ENCODE data around the gene STN1.
A peak's percentile ranks its signal among the peaks of the same experiment; 100 is the strongest.

STN1 gene, protein sequence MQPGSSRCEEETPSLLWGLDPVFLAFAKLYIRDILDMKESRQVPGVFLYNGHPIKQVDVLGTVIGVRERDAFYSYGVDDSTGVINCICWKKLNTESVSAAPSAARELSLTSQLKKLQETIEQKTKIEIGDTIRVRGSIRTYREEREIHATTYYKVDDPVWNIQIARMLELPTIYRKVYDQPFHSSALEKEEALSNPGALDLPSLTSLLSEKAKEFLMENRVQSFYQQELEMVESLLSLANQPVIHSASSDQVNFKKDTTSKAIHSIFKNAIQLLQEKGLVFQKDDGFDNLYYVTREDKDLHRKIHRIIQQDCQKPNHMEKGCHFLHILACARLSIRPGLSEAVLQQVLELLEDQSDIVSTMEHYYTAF

DNA sequence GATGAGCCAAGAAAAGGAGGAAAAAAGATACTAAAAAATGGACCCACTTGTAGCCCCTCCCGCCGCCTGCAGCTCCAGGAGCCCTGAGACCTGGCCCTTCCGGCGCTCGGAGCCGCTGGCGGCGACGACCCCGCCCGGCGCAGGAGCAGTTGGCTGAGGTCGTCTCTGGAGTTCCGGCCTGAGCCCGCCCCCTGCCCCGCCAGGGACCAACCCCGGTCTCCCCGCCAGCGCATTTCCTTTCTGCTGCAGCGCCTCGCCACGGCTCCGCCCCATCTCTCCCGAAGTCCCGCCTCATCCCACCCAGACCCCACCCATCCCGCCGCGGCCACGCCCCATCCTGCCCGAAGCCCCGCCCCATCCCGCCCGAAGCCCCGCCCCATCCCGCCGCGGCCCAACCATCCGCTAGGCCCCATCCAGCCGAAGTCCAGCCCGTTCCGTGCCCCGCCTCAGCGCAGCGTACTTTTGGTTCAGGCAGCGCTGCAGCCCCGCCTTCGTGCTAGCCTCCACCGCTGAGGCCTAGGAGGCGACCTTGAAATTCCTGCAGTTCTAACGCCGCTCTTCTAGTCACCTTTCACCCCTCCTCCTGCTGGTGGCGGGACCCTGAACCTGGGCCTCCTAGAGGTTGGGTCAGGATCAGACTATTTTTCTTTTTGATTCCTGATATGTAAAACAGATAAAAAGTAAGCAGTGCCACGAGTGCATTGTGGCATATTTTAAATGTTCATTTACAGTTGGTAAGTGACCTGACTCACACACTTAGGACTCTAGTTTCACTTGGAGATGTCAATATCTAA lies at the start of gene STN1:
STN1 (minus strand) TSS at position 132 of the 794 bp plus-strand sequence. CDS start 590 bp downstream, outside the sequence.
- Mint-ChIP-seq H3K4me3 (peak within 1 kb of the TSS; percentile 84), H3K27ac (peak within 1 kb of the TSS; percentile 90), H3K27me3 (no peaks in the 10 kb centered on the region), H3K9me3 (peaks cover 7% of the 10 kb centered on the region), H3K4me1 (peaks cover 43% of the 10 kb centered on the region), H3K36me3 (peaks cover 33% of the 10 kb centered on the region)
- CTCF ChIA-PET, result interaction anchor here (1.1 to 2.4 kb wide), 3 partner anchors 17 to 32 kb away, joined by 3 to 12 read pairs (median 3); no protein-coding TSS in a partner anchor
- peak; percentile 97 for DNase-seq

DNA sequence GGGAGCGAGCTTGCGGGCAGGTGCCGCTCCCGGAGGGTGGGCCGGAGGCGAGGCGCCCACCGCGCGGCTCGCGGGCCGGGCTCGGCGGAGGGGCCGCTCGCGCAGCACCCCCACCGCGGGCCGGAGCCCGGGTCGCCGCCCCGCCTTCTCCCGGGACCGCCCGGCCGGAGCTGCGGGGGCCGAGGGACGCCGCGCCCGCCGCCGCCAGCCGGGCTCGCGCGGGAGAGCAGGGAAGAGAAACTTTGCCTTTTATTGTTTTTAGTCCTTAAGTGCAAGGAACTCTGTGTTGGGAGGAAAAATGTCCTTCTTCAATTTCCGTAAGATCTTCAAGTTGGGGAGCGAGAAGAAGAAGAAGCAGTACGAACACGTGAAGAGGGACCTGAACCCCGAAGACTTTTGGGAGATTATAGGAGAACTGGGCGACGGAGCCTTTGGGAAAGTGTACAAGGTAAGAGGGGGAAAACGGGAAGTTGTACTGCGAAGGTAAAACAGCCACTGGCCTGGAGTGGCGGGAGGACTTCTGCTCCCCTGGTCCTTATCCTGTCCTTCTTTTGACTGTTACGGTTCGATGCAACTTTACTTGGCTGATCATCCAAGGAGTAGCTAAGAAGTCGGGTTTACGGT lies 49.6 kb upstream of the STN1 start:
- H3K9me3 Mint-ChIP-seq, result no peaks in the 10 kb centered on the region
- peak overlapping the region; percentile 91 for H3K4me3 Mint-ChIP-seq
- peaks cover 40% of the 10 kb centered on the region for H3K4me1 Mint-ChIP-seq
- CTCF ChIA-PET, result interaction anchor here (1.0 to 1.6 kb wide), 3 partner anchors 15 to 80 kb away, joined by 3 to 7 read pairs (median 7); no protein-coding TSS in a partner anchor
- H3K27me3 Mint-ChIP-seq, result no peaks in the 10 kb centered on the region
- no peak for DNase-seq
- H3K27ac Mint-ChIP-seq, result peak overlapping the region; percentile 82
- H3K36me3 Mint-ChIP-seq, result peaks cover 10% of the 10 kb centered on the region

DNA sequence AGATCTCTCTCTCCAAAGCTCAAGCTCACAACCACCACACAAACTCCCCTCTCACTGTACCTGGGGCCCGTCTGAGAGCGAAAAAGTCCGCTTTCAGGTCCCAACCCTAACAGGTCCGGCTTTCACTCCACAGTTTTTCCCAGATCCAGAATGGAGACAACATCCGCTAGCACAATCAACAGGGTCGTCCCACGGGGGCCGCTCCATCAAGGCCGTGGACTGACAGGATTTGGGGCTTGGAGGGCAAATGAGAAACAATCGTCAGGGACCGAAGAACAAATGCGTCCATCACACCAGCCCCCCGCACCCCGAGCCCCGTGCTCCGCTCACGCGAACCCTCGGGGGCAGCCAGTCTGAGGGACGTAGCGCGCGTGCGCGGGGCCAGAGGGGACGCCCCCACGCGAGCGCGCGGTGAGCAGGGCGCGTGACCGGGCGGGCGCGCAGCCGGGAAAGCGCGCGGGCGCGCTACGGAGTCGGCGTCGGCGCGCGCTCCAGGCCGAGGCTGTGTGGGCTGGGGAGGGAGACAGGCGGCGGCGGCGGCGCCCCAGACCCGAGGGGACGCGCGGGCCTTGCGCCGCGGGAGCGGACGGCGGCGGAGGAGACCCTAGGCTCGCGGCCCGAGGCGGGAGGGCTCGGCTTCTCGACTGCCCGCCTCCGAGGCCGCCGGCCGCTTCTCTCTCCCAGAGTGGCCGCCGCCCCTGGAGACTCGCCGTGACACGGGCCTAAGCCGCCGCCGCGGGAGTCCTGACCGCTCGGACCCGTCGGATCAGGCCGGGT lies 48.9 kb upstream of the STN1 start, which contains the start of gene SLK:
SLK (plus strand) TSS at position 470 of the 777 bp plus-strand sequence. CDS start 606 bp downstream, outside the sequence.
- DNase-seq, result peak; percentile 82
- CTCF ChIA-PET, result interaction anchor here (1.0 to 1.6 kb wide), 2 partner anchors 16 to 59 kb away, joined by 3 to 7 read pairs; no protein-coding TSS in a partner anchor
- Mint-ChIP-seq H3K27ac (peak within 1 kb of the TSS; percentile 94), H3K4me3 (peak within 1 kb of the TSS; percentile 93), H3K9me3 (no peaks in the 10 kb centered on the region), H3K4me1 (peaks cover 38% of the 10 kb centered on the region), H3K27me3 (no peaks in the 10 kb centered on the region), H3K36me3 (peaks cover 9% of the 10 kb centered on the region)

DNA sequence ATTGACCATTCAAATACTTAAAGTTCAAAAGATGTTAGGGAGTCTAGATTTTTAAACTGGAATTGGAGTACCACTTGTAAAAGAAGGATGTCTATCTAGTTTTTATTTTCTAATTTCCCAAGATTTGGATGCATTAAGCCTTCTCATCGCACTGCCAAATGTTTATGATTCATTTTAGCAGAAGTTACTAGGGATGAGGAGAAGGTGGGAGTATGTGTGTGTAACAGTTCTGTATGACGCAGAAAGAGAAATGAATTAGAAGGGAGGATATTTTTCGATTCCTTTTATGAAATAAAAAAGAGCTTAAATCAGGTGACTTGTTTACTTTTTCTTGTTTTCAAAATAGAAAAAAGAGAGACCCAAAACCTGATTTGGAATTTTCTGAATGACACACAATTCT lies 42.1 kb upstream of the STN1 start:
- no peak for DNase-seq
- H3K36me3 Mint-ChIP-seq, result no peaks in the 10 kb centered on the region
- CTCF ChIA-PET, result no interaction called here
- no peaks in the 10 kb centered on the region for H3K9me3 Mint-ChIP-seq
- peaks cover 19% of the 10 kb centered on the region for H3K27me3 Mint-ChIP-seq
- H3K27ac Mint-ChIP-seq, result no peak overlapping the region
- no peak overlapping the region for H3K4me3 Mint-ChIP-seq
- no peaks in the 10 kb centered on the region for H3K4me1 Mint-ChIP-seq

DNA sequence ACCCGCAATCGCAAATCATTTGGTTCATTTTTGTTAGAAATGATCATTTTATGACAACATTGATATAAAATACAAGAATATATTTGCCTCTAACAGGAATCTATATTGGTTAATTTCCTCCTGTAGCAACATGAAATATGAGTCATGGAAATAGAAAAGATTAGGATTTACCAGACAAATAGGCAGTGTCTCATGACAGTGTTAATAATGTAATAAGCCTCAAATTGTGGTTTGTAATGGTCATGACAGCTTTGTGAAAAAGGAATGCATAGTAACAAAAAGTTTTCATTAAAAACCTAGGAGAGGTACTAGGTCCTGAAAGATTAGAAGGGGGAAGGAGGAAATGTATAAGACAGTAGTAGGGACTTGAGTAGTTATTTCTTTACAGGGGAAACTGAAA lies 41.0 kb upstream of the STN1 start:
- H3K27ac Mint-ChIP-seq, result no peak overlapping the region
- no peak for DNase-seq
- CTCF ChIA-PET, result no interaction called here
- H3K27me3 Mint-ChIP-seq, result peaks cover 19% of the 10 kb centered on the region
- H3K36me3 Mint-ChIP-seq, result no peaks in the 10 kb centered on the region
- no peaks in the 10 kb centered on the region for H3K4me1 Mint-ChIP-seq
- H3K4me3 Mint-ChIP-seq, result no peak overlapping the region
- peaks cover 2% of the 10 kb centered on the region for H3K9me3 Mint-ChIP-seq

DNA sequence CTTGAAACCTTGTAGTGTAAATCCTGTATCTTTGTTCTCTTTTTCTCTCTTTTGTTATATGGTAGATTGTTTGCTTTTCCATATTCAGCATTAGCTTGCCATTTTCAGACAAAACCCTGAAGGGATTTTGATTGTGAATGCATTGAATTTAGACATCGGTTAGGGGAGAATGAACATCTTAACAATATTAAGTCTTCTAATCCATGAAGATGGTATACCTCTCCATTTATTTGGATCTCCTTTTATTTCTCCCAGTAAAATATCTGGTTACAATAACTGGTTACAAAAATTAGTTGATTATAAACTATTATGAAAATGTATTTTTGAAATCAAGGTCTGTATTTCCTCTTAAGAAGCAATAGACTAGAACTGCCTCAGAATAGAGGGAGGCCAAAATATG lies 36.6 kb upstream of the STN1 start:
- H3K27ac Mint-ChIP-seq, result no peak overlapping the region
- no peaks in the 10 kb centered on the region for H3K36me3 Mint-ChIP-seq
- CTCF ChIA-PET, result no interaction called here
- H3K4me3 Mint-ChIP-seq, result no peak overlapping the region
- H3K27me3 Mint-ChIP-seq, result peaks cover 21% of the 10 kb centered on the region
- peaks cover 2% of the 10 kb centered on the region for H3K9me3 Mint-ChIP-seq
- H3K4me1 Mint-ChIP-seq, result no peaks in the 10 kb centered on the region
- no peak for DNase-seq

DNA sequence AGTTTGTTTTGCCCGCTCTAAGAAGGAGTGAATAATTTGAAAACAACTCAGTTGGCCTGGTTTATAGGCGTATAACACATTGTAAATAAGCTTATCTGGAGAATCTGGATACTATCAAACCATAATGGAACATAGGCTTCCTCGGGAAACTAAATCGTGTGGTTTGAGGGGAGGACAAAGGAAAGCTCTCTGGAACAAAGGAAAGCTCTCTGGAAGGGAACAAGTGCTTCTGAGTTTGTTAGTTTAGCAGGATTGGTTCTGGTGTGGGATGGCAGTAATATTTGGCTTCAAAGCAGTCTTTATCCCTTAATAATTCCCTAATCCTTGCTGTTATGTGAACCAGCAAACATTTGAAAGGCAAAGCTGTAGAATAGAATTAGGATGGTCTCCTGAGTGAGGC lies 34.0 kb upstream of the STN1 start:
- Mint-ChIP-seq H3K27ac (no peak overlapping the region), H3K9me3 (peaks cover 2% of the 10 kb centered on the region)
- CTCF ChIA-PET, result interaction anchor here (0.8 kb wide), 1 partner anchor 64 kb away, joined by 3 read pairs; no protein-coding TSS in a partner anchor

DNA sequence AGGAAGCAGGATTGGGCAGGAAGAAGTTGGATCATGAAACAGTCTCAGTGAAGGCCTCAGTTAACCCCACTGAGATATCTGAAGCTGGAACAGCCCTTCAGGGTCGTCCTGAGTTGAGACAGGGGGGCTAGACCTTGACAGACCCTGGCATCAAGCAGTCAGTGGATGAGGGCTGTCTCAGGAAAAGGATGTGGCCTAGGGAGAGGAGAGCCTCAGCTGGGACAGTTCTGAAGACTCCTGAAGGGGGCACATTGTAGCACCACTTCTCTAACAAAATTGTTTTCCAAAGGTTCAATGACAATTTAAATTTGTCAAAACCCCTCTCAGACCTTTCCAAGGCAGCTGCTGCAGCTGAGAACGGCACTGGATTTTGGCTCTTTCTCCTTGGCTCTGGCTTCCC lies 33.2 kb upstream of the STN1 start:
- Mint-ChIP-seq H3K4me3 (no peak overlapping the region), H3K9me3 (peaks cover 2% of the 10 kb centered on the region), H3K4me1 (peaks cover 11% of the 10 kb centered on the region), H3K27ac (no peak overlapping the region), H3K36me3 (no peaks in the 10 kb centered on the region), H3K27me3 (peaks cover 10% of the 10 kb centered on the region)
- CTCF ChIA-PET, result interaction anchor here (0.8 kb wide), 1 partner anchor 63 kb away, joined by 3 read pairs; no protein-coding TSS in a partner anchor
- DNase-seq, result no peak

More for the DNA sequence above, 34.0 kb upstream of the STN1 start:
- H3K4me1 Mint-ChIP-seq, result peaks cover 9% of the 10 kb centered on the region
- no peak for DNase-seq
- H3K27me3 Mint-ChIP-seq, result peaks cover 14% of the 10 kb centered on the region
- no peaks in the 10 kb centered on the region for H3K36me3 Mint-ChIP-seq
- no peak overlapping the region for H3K4me3 Mint-ChIP-seq

DNA sequence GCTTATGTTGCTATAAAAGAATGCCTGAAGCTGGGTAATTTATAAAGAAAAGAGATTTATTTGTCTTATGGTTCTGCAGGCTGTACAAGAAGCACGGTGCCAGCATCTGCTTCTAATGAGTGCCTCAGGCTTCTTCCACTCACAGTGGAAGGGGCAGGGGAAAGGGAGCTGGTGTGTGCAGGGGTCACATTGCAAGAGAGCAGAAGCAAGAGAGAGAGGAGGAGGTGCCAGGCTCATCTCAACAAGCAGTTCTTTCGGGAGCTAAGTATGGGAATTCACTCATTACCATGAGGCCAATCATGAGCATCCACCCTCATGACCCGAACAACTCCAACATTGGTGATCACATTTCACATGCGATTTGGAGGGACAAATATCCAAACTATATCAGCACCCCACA lies 31.7 kb upstream of the STN1 start:
- no peak overlapping the region for H3K4me3 Mint-ChIP-seq
- peaks cover 2% of the 10 kb centered on the region for H3K9me3 Mint-ChIP-seq
- H3K4me1 Mint-ChIP-seq, result peaks cover 11% of the 10 kb centered on the region
- DNase-seq, result no peak
- H3K36me3 Mint-ChIP-seq, result no peaks in the 10 kb centered on the region
- H3K27ac Mint-ChIP-seq, result no peak overlapping the region
- peaks cover 7% of the 10 kb centered on the region for H3K27me3 Mint-ChIP-seq
- CTCF ChIA-PET, result interaction anchor here (0.9 kb wide), 1 partner anchor 62 kb away, joined by 3 read pairs; no protein-coding TSS in a partner anchor

DNA sequence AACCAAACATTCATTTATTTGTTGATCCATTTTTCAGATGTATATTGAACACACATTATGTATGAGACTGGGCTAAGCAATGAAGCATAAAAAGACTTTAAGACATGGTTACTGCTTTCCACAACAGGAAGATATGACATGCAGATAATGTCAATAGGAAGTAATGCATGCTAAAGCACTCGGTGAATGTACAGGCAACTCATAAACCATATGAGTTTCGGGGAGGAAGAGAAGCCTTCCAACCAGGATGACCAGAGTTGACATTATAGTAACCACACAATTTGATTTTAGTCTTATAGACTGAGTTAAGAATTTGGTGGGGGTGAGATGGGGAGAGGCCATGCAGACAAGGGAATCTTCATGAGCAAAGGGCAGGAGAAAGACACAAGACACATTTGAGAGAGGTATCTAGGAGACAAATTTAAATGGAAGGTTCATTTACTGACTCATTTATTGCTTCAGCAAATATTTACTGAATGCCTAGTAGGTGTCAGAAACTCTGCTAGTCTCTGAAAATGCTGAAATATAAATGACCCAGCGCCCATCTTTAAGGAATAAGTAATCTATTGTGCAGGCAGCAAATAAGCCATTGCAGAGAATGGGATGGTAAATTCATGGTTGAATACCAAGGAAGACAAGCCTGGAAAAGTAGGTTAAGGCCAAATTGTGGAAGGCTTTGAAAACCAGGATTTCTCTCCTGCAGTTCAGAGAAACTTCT lies 30.0 kb upstream of the STN1 start:
- Mint-ChIP-seq H3K9me3 (no peaks in the 10 kb centered on the region), H3K4me1 (peaks cover 11% of the 10 kb centered on the region), H3K27ac (no peak overlapping the region), H3K4me3 (no peak overlapping the region), H3K36me3 (no peaks in the 10 kb centered on the region), H3K27me3 (peaks cover 7% of the 10 kb centered on the region)
- DNase-seq, result no peak
- CTCF ChIA-PET, result no interaction called here

DNA sequence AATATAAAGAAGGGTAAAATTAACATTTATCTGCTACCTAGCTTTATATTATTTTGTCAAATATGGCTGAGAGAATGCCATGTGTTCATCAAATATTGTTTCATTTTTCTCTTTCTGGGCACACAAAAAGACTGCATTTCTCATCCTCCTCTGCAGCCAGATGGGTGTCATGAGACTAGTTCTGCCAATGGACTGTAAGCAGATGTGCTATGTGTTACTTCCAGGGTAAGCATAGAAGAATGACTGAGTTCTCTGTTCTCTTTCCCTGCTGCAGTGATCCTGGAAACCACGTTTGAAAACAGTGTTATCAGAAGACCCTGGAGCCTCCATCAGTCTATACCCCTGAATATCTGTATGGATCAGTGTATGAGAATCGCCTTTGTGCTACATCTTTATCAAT lies 24.9 kb upstream of the STN1 start:
- H3K27me3 Mint-ChIP-seq, result peaks cover 3% of the 10 kb centered on the region
- peaks cover 9% of the 10 kb centered on the region for H3K4me1 Mint-ChIP-seq
- no peaks in the 10 kb centered on the region for H3K9me3 Mint-ChIP-seq
- H3K36me3 Mint-ChIP-seq, result no peaks in the 10 kb centered on the region
- H3K4me3 Mint-ChIP-seq, result no peak overlapping the region
- no peak overlapping the region for H3K27ac Mint-ChIP-seq
- DNase-seq, result no peak
- CTCF ChIA-PET, result interaction anchor here (1.2 kb wide), 1 partner anchor 55 kb away, joined by 4 read pairs; no protein-coding TSS in a partner anchor

DNA sequence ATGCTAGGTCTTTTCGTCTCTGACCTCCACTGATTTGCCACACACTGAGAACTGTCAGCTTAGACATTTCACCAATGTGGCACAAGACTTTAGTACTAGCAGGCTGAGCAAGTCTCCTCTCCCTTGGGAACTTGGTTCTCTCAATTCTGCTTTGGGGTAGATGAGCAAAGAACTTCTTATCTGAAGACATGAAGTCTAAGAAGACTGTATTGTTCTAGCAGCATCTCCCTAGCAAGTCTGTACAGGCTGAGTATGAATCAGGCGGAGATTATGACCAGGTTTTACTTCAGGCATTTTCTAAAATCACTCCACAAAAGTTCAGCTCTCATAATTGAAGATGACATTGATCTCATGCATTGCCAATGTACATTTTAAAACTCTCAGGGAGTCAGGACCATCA lies 23.8 kb upstream of the STN1 start:
- Mint-ChIP-seq H3K36me3 (no peaks in the 10 kb centered on the region), H3K27ac (no peak overlapping the region), H3K4me1 (no peaks in the 10 kb centered on the region), H3K4me3 (no peak overlapping the region), H3K9me3 (no peaks in the 10 kb centered on the region), H3K27me3 (peaks cover 9% of the 10 kb centered on the region)
- no peak for DNase-seq
- CTCF ChIA-PET, result interaction anchor here (0.9 to 1.2 kb wide), 2 partner anchors 54 to 57 kb away, joined by 3 to 4 read pairs; no protein-coding TSS in a partner anchor

DNA sequence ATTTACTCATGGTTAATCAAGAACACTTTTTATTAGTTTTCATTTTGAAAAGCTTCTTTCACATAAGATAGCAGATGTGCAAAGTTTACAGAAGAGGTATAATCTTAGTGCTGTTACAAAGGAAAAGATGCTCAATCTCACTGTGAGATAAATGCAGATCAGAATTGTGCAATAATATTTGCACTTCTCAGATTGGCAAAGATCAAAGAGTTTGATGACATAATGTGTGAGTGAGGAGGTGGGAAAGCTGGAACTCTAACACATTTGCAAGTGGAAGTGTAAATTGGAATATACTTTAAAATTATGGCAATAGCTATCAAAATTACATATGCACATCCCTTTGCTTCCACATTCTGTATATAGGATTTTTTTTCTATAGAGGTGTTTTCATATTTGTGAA lies 21.5 kb upstream of the STN1 start:
- no peak for DNase-seq
- Mint-ChIP-seq H3K4me1 (no peaks in the 10 kb centered on the region), H3K36me3 (no peaks in the 10 kb centered on the region), H3K9me3 (no peaks in the 10 kb centered on the region), H3K27me3 (peaks cover 13% of the 10 kb centered on the region), H3K4me3 (no peak overlapping the region), H3K27ac (no peak overlapping the region)
- CTCF ChIA-PET, result no interaction called here
